ENCODE results near the gene ISYNA1. TPM values are rescaled to one million over a fixed set of nuclear protein-coding genes. Genes with fewer than 3 reads are reported as not detected.

The ISYNA1 gene
- total and polyA plus RNA-seq, 2 of the 13 experiments (the other 11 are each of a cell fraction or from before 2014, with no cell fraction given), result 29.6 to 48.5 TPM

- TF ChIP-seq ZBTB14 (CRISPR knock-in tag; IDR thresholded peaks at IDR 0.05), result no peak
- no peak for TF ChIP-seq ZSCAN12 (CRISPR knock-in tag; IDR thresholded peaks at IDR 0.05)
- no peak for TF ChIP-seq ZNF672 (CRISPR knock-in tag; IDR thresholded peaks at IDR 0.05)
- TF ChIP-seq SRSF9 (IDR thresholded peaks at IDR 0.05; ENCODE audit: borderline replicate concordance, insufficient read depth, low read depth, low read length, poor library complexity, severe bottlenecking), result no peak
- TF ChIP-seq GABPA (IDR thresholded peaks at IDR 0.05; ENCODE audit: low read depth, low read length), result no peak
- TF ChIP-seq GABPA (CRISPR knock-in tag; IDR thresholded peaks at IDR 0.05; ENCODE audit: low read depth), result no peak
- 0 out of 2 replicates have a peak, but pooled peaks have one; percentile 16 for TF ChIP-seq ERF (CRISPR knock-in tag; IDR thresholded peaks at IDR 0.05)
- no peak for TF ChIP-seq ZBTB1 (CRISPR knock-in tag; IDR thresholded peaks at IDR 0.05; ENCODE audit: borderline replicate concordance)
- TF ChIP-seq PRDM15 (CRISPR knock-in tag; IDR thresholded peaks at IDR 0.05), result no peak
- TF ChIP-seq NAIF1 (CRISPR knock-in tag; IDR thresholded peaks at IDR 0.05; ENCODE audit: borderline replicate concordance), result no peak; the same call in 1 of the 2 replicates
- TF ChIP-seq NKX3-1 (CRISPR knock-in tag; IDR thresholded peaks at IDR 0.05), result no peak
- TF ChIP-seq ZHX1 (CRISPR knock-in tag; IDR thresholded peaks at IDR 0.05; ENCODE audit: low read depth), result no peak
- no peak; the same call in 1 of the 2 replicates for TF ChIP-seq ZNF724P (CRISPR knock-in tag; IDR thresholded peaks at IDR 0.05; ENCODE audit: borderline replicate concordance)
- TF ChIP-seq SRSF1 (optimal IDR thresholded peaks at IDR 0.05; ENCODE audit: low read depth, low read length), result no peak
- 0 out of 2 replicates have a peak, but pooled peaks have one; percentile 14 for TF ChIP-seq CEBPG (CRISPR knock-in tag; IDR thresholded peaks at IDR 0.05)
- TF ChIP-seq ZNF816 (CRISPR knock-in tag; IDR thresholded peaks at IDR 0.05; ENCODE audit: borderline replicate concordance), result no peak
- TF ChIP-seq CCAR2 (optimal IDR thresholded peaks at IDR 0.05; ENCODE audit: low read depth, low read length), result no peak
- no peak for TF ChIP-seq HIVEP1 (CRISPR knock-in tag; IDR thresholded peaks at IDR 0.05)
- TF ChIP-seq RFXANK (CRISPR knock-in tag; IDR thresholded peaks at IDR 0.05), result no peak
- TF ChIP-seq PLSCR1 (CRISPR knock-in tag; IDR thresholded peaks at IDR 0.05; ENCODE audit: borderline replicate concordance), result no peak
These were observed 41.3 kb downstream of the ISYNA1 start (continued) for GRCh38 chr19:18396471-18397241.
